H1 (cell line): ENCODE results near the gene POLR3G. TPM values are rescaled to one million over a fixed set of nuclear protein-coding genes. Genes with fewer than 3 reads are reported as not detected.

Experiments used
- CTCF ChIA-PET: fragments of 300-600 bp; sonication (Branson Sonifier 250); formaldehyde crosslinking; loops from one replicate; lab custom pipeline; 2021; ENCODE audit not compliant: partially characterized antibody; lab: Charles Lee
- POLR2A ChIA-PET: fragments of 300-600 bp; sonication (Branson Sonifier 250); formaldehyde crosslinking; loops from one replicate; lab custom pipeline; 2021; ENCODE audit warnings: inconsistent platforms; ENCODE audit not compliant: partially characterized antibody; lab: Charles Lee
- DNase-seq, 2 experiments: peaks; one replicate each; pipeline versions ENCODE4 v3.0.0 to v3.0.0-alpha.2; 2010 to 2022; ENCODE audit warnings: low spot score in 2 of 2, low read depth in 1 of 2, mixed read lengths in 1 of 2
- FAIRE-seq: peaks from 2 replicates; lab custom pipeline; 2011; peaks lifted over from hg19 to GRCh38; lab: Jason Lieb, UNC
- H2AFZ ChIP-seq: 2 replicates; pipeline ENCODE4 v1.8.1; 2012; ENCODE audit warnings: low read length, inconsistent platforms
- H2AK5ac ChIP-seq: 2 replicates; pipeline ENCODE4 v1.6.1; 2013; ENCODE audit warnings: low read depth, low read length
- H2BK120ac ChIP-seq: replicated peaks from 2 replicates; pipeline ENCODE3; 2013; ENCODE audit warnings: low read depth, low read length, inconsistent platforms
- H2BK12ac ChIP-seq: 2 replicates; pipeline ENCODE4 v1.6.1; 2013; ENCODE audit warnings: low read depth, low read length
- H2BK15ac ChIP-seq: 2 replicates; pipeline ENCODE4 v1.6.1; 2013; ENCODE audit warnings: low read length
- H2BK20ac ChIP-seq: 2 replicates; pipeline ENCODE4 v1.6.1; 2013; ENCODE audit warnings: low read length
- H2BK5ac ChIP-seq: 2 replicates; pipeline ENCODE4 v1.6.1; 2013; ENCODE audit warnings: low read depth, low read length
- H3K14ac ChIP-seq: 2 replicates; pipeline ENCODE4 v1.6.1; 2013; ENCODE audit warnings: inconsistent platforms; ENCODE audit not compliant: insufficient read length
- H3K18ac ChIP-seq: 2 replicates; pipeline ENCODE4 v1.6.1; 2013; ENCODE audit warnings: low read length; ENCODE audit errors: extremely low read depth
- H3K23ac ChIP-seq: 2 replicates; pipeline ENCODE4 v1.6.1; 2013; ENCODE audit warnings: inconsistent platforms; ENCODE audit not compliant: insufficient read length
- H3K23me2 ChIP-seq: 2 replicates; pipeline ENCODE4 v1.6.1; 2013; ENCODE audit warnings: low read depth, low read length
- H3K27ac ChIP-seq: 2 replicates; pipeline ENCODE4 v1.6.1; 2011; ENCODE audit warnings: low read depth, low read length, inconsistent platforms
- H3K27me3 ChIP-seq, 4 experiments: replicated peaks in 1 of 4; 1 replicate in 1 of 4; 2 replicates in 3 of 4; pipeline versions ENCODE4 v1.6.1 to v1.8.1; 2011 to 2013; ENCODE audit warnings: low read length in 3 of 4, mild to moderate bottlenecking in 3 of 4, inconsistent platforms in 2 of 4, mixed read lengths in 2 of 4, moderate library complexity in 1 of 4; ENCODE audit not compliant: control insufficient read depth in 3 of 4, insufficient read depth in 3 of 4; ENCODE audit errors: extremely low read depth in 1 of 4
- H3K36me3 ChIP-seq, 4 experiments: 2 replicates each; pipeline versions ENCODE4 v1.6.1 to v1.8.1; 2011 to 2013; ENCODE audit warnings: mild to moderate bottlenecking in 4 of 4, low read length in 3 of 4, moderate library complexity in 2 of 4, control low read depth in 1 of 4, inconsistent platforms in 1 of 4; ENCODE audit not compliant: insufficient read depth in 4 of 4, control insufficient read depth in 2 of 4
- H3K4ac ChIP-seq: replicated peaks from 2 replicates; pipeline ENCODE3; 2013; ENCODE audit warnings: low read length, low read depth, mixed read lengths, inconsistent platforms; ENCODE audit not compliant: insufficient read length
- H3K4me1 ChIP-seq, 4 experiments: replicated peaks in 1 of 4; 1 replicate in 1 of 4; 2 replicates in 3 of 4; pipeline versions ENCODE4 v1.6.1 to v1.8.1; 2011 to 2013; ENCODE audit warnings: low read length in 3 of 4, inconsistent platforms in 2 of 4, mixed read lengths in 1 of 4; ENCODE audit not compliant: insufficient read depth in 4 of 4, control insufficient read depth in 3 of 4
- H3K4me2 ChIP-seq, 2 experiments: 2 replicates each; pipeline versions ENCODE4 v1.6.1 to v1.8.1; 2011 to 2013; ENCODE audit warnings: low read depth in 2 of 2, low read length in 2 of 2, control low read depth in 1 of 2, inconsistent platforms in 1 of 2, mild to moderate bottlenecking in 1 of 2; ENCODE audit not compliant: insufficient read depth in 1 of 2
- H3K4me3 ChIP-seq, 4 experiments: fragments of 200-600, 300-600 bp in 1 of 4; sonication (generic), shearing (Covaris generic), sonication (Bioruptor Twin) in 1 of 4; 2 replicates each; pipeline versions ENCODE4 v1.5.1 to v1.8.1; 2011 to 2016; ENCODE audit warnings: low read length in 4 of 4, low read depth in 3 of 4, control low read depth in 2 of 4, inconsistent platforms in 2 of 4, mild to moderate bottlenecking in 2 of 4, mixed read lengths in 1 of 4, moderate library complexity in 1 of 4; ENCODE audit not compliant: insufficient read depth in 2 of 4; ENCODE audit errors: extremely low read depth in 1 of 4
- H3K56ac ChIP-seq: replicated peaks from 2 replicates; pipeline ENCODE3; 2013; ENCODE audit warnings: low read depth, mild to moderate bottlenecking, mixed read lengths, low read length, inconsistent platforms; ENCODE audit not compliant: insufficient read length
- H3K79me1 ChIP-seq: 2 replicates; pipeline ENCODE4 v1.6.1; 2013; ENCODE audit warnings: low read depth, low read length, control low read depth
- H3K79me2 ChIP-seq, 2 experiments: 2 replicates each; pipeline versions ENCODE4 v1.6.1 to v1.8.1; 2012 to 2013; ENCODE audit warnings: low read length in 2 of 2, mild to moderate bottlenecking in 2 of 2, inconsistent platforms in 1 of 2; ENCODE audit not compliant: insufficient read depth in 2 of 2, control insufficient read depth in 1 of 2
- H3K9ac ChIP-seq, 4 experiments: replicated peaks in 1 of 4; 1 replicate in 1 of 4; 2 replicates in 3 of 4; pipeline versions ENCODE4 v1.6.1 to v1.8.1; 2011 to 2013; ENCODE audit warnings: low read depth in 3 of 4, low read length in 3 of 4, control low read depth in 2 of 4, mild to moderate bottlenecking in 2 of 4, moderate library complexity in 2 of 4, inconsistent platforms in 1 of 4; ENCODE audit errors: extremely low read depth in 1 of 4
- H3K9me3 ChIP-seq, 2 experiments: 2 replicates each; pipeline versions ENCODE4 v1.6.1 to v1.8.1; 2012 to 2013; ENCODE audit warnings: mild to moderate bottlenecking in 2 of 2, moderate library complexity in 2 of 2, control low read depth in 1 of 2, inconsistent platforms in 1 of 2, low read depth in 1 of 2, low read length in 1 of 2, mixed read lengths in 1 of 2; ENCODE audit not compliant: insufficient read depth in 2 of 2
- H4K20me1 ChIP-seq, 2 experiments: replicated peaks in 1 of 2; 2 replicates each; pipeline versions ENCODE3 to v1.8.1; 2011 to 2013; ENCODE audit warnings: inconsistent platforms in 2 of 2, low read length in 2 of 2, mild to moderate bottlenecking in 1 of 2; ENCODE audit not compliant: insufficient read depth in 2 of 2, control insufficient read depth in 1 of 2
- H4K5ac ChIP-seq: 2 replicates; pipeline ENCODE4 v1.6.1; 2013; ENCODE audit warnings: low read length, low read depth, mixed read lengths, inconsistent platforms; ENCODE audit not compliant: insufficient read length
- H4K8ac ChIP-seq: 2 replicates; pipeline ENCODE4 v1.8.0; 2013; ENCODE audit warnings: mild to moderate bottlenecking, moderate library complexity, low read length, inconsistent platforms; ENCODE audit not compliant: insufficient read depth; ENCODE audit errors: extremely low read depth
- H4K91ac ChIP-seq: replicated peaks from 2 replicates; pipeline ENCODE3; 2013; ENCODE audit warnings: low read length, mixed read lengths, inconsistent platforms; ENCODE audit not compliant: insufficient read length
- CBX5 ChIP-seq: fragments of 300-800, 300-1000 bp; sonication (generic); IDR thresholded peaks from 2 replicates; pipeline ENCODE4 v1.7.1; 2016; ENCODE audit warnings: antibody characterized with exemption, low read length, low read depth
- CEBPB ChIP-seq: IDR thresholded peaks from 2 replicates; pipeline ENCODE4 v1.6.1; 2012; ENCODE audit warnings: low read depth, low read length
- CTBP2 ChIP-seq: IDR thresholded peaks from 2 replicates; pipeline ENCODE4 v1.7.0; 2011; ENCODE audit warnings: borderline replicate concordance, mild to moderate bottlenecking, moderate library complexity, mixed read lengths, low read length; ENCODE audit not compliant: insufficient read depth, insufficient read length
- EP300 ChIP-seq, 2 experiments: IDR thresholded peaks; 1 replicate in 1 of 2; 2 replicates in 1 of 2; pipeline ENCODE4 v1.6.1; 2011 to 2012; ENCODE audit warnings: low read depth in 2 of 2, low read length in 2 of 2, mild to moderate bottlenecking in 2 of 2, borderline replicate concordance in 1 of 2, inconsistent platforms in 1 of 2, moderate library complexity in 1 of 2
- EZH2 ChIP-seq: fragments of 200-600 bp; sonication (generic); IDR thresholded peaks from 2 replicates; pipeline ENCODE4 v1.7.1; 2012; ENCODE audit warnings: low read depth, mild to moderate bottlenecking, moderate library complexity, low read length, inconsistent platforms; ENCODE audit not compliant: severe bottlenecking
- JUN ChIP-seq: IDR thresholded peaks from 2 replicates; pipeline ENCODE4 v1.6.1; 2011; ENCODE audit warnings: low read depth, mild to moderate bottlenecking, improper control_type of control experiment, low read length
- MAFK ChIP-seq: IDR thresholded peaks from 2 replicates; pipeline ENCODE4 v1.6.1; 2012; ENCODE audit warnings: low read depth, mild to moderate bottlenecking, improper control_type of control experiment, low read length
- NRF1 ChIP-seq: IDR thresholded peaks from 2 replicates; pipeline ENCODE4 v1.6.1; 2011; ENCODE audit warnings: mild to moderate bottlenecking, low read depth, low read length, improper control_type of control experiment
- POU5F1 ChIP-seq: IDR thresholded peaks from 2 replicates; pipeline ENCODE4 v1.6.1; 2011; ENCODE audit warnings: low read depth, mild to moderate bottlenecking, low read length, moderate library complexity
- SAP30 ChIP-seq: fragments of 300-600 bp; sonication (generic); IDR thresholded peaks from 2 replicates; pipeline ENCODE4 v1.7.1; 2012; ENCODE audit warnings: low read length, moderate library complexity, mild to moderate bottlenecking, inconsistent platforms; ENCODE audit not compliant: insufficient read depth, insufficient replicate concordance
- SIN3A ChIP-seq, 2 experiments: IDR thresholded peaks in 1 of 2; conservative IDR thresholded peaks in 1 of 2; 2 replicates each; pipeline ENCODE4 v1.6.1; 2011 to 2012; ENCODE audit warnings: low read length in 2 of 2, improper control_type of control experiment in 1 of 2, low read depth in 1 of 2, mild to moderate bottlenecking in 1 of 2
- WGBS, 2 experiments: shearing (Covaris generic) in 1 of 2; methylation state at CpG; one replicate each; pipeline versions ENCODE4 v1.1.6 to v1.1.7; 2013 to 2015; ENCODE audit warnings: low lambda C conversion rate in 2 of 2, mixed read lengths in 2 of 2, inconsistent platforms in 1 of 2, low coverage in 1 of 2, missing lambda C conversion rate in 1 of 2; ENCODE audit not compliant: insufficient replicate concordance in 2 of 2, insufficient coverage in 1 of 2, insufficient read length in 1 of 2; ENCODE audit errors: extremely low coverage in 1 of 2, missing lambda C conversion rate in 1 of 2; 5-methylcytosine and 5-hydroxymethylcytosine counted together
- polyA plus RNA-seq, 7 experiments: library from polyadenylated mRNA; depleted of rRNA in 3 of 7; stranded (reverse) in 5 of 7; unstranded in 2 of 7; fragments of >200 nt in 5 of 7; fragments of 200-250 nt in 2 of 7; gene quantifications; 1 replicate in 5 of 7; 2 replicates in 1 of 7; 4 replicates in 1 of 7; pipeline versions ENCODE4 v1.2.1 to v1.2.3, GENCODE V29; 2011 to 2013; ENCODE audit warnings: missing spikeins in 2 of 7, mixed read lengths in 2 of 7
- total RNA-seq: library from RNA; stranded (reverse); fragmentation: NEBNext Ultra II Directional; extraction: Animal tissue kit (Norgen Biotek cat#: 25700); gene quantifications from 2 replicates; pipeline ENCODE4 v1.2.1, GENCODE V29; 2021
- TF ChIP-seq, protein P1 (sequence below): IDR thresholded peaks from 2 replicates; pipeline ENCODE4 v1.6.1; 2012; ENCODE audit warnings: inconsistent platforms

POLR3G gene
- total and polyA plus RNA-seq, 2 of the 8 experiments (the other 6 are each of a cell fraction or from before 2014, with no cell fraction given) = 119 to 179 TPM

DNA sequence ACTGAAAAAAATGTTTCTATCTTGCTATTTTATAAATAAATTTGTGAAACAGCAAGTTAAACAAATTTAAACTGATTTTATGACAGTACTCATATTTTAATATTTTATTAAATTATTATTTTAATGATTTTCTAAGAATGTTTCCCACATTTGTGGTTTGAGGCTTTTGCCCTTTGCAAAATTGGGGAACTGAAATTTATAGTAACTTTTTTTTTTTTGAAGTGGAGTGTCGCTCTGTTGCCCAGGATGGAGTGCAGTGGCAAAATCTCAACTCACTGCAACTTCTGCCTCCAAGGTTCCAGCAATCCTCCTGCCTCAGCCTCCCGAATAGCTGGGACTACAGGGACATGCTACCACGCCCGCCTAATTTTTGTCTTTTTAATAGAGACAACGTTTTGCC, 76.7 kb downstream of the POLR3G start:
- H3K23me2 ChIP-seq = no peaks in the 10 kb centered on the region
- H4K20me1 ChIP-seq = no peaks in the 10 kb centered on the region
- H3K27ac ChIP-seq = no peak overlapping the region
- no peak overlapping the region for H3K14ac ChIP-seq
- H3K79me1 ChIP-seq = no peaks in the 10 kb centered on the region
- H4K8ac ChIP-seq = no peak overlapping the region
- H2BK20ac ChIP-seq = no peak overlapping the region
- H3K4me1 ChIP-seq = peaks cover 0 to 14% (median 3%) of the 10 kb centered on the region in 4 experiments; a peak in 4 of 7 replicates
- ChIA-PET POLR2A (no interaction called here), CTCF (interaction anchor here (1.1 kb wide), 1 partner anchor 22 kb away, joined by 3 read pairs; no protein-coding TSS in a partner anchor)
- DNase-seq (no peak), FAIRE-seq (no peak)
- no peak overlapping the region for H3K4me2 ChIP-seq
- H3K4me3 ChIP-seq = no peak overlapping the region
- H2AK5ac ChIP-seq = no peak overlapping the region
- no peaks in the 10 kb centered on the region for H3K36me3 ChIP-seq
- no peak overlapping the region for H2BK12ac ChIP-seq
- no peaks in the 10 kb centered on the region for H3K79me2 ChIP-seq
- H3K18ac ChIP-seq = no peak overlapping the region
- H2BK120ac ChIP-seq = no peak overlapping the region
- no peak overlapping the region for H4K91ac ChIP-seq
- H3K4ac ChIP-seq = no peak overlapping the region
- 89% methylated on average over 5 of the region's 5 CpGs; no CpG with 5 or more reads in 1 of the 2 experiments for WGBS, 2 experiments
- no peak overlapping the region for H2BK15ac ChIP-seq
- no peaks in the 10 kb centered on the region for H3K9me3 ChIP-seq
- no peak overlapping the region for H2BK5ac ChIP-seq
- H3K23ac ChIP-seq = no peak overlapping the region
- H3K56ac ChIP-seq = no peak overlapping the region
- H2AFZ ChIP-seq = no peak overlapping the region
- H4K5ac ChIP-seq = no peak overlapping the region
- no peak overlapping the region for H3K9ac ChIP-seq
- H3K27me3 ChIP-seq = no peaks in the 10 kb centered on the region
- TF ChIP-seq SAP30 = no peak
- no peak for TF ChIP-seq NRF1
- no peak for TF ChIP-seq EP300 (IDR thresholded peaks at IDR 0.05; ENCODE audit: borderline replicate concordance in 1 of 2, low read depth in 2 of 2, low read length in 2 of 2)
- no peak for TF ChIP-seq EZH2
- TF ChIP-seq CTBP2 = no peak
- TF ChIP-seq CBX5 = no peak
- TF ChIP-seq SIN3A (conservative IDR thresholded peaks at IDR 0.05 in 1 of 2, IDR thresholded peaks at IDR 0.05 in 1 of 2; ENCODE audit: low read depth in 1 of 2, low read length in 2 of 2) = no peak
- TF ChIP-seq CEBPB = no peak
- no peak for TF ChIP-seq JUN
- TF ChIP-seq MAFK = no peak
- TF ChIP-seq POU5F1 = no peak
- TF ChIP-seq, protein P1, sequence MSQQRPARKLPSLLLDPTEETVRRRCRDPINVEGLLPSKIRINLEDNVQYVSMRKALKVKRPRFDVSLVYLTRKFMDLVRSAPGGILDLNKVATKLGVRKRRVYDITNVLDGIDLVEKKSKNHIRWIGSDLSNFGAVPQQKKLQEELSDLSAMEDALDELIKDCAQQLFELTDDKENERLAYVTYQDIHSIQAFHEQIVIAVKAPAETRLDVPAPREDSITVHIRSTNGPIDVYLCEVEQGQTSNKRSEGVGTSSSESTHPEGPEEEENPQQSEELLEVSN = no peak
